Ascending aorta (tissue), 2 donors: ENCODE measurements around the gene GLRX2. TPM values are rescaled to one million over a fixed set of nuclear protein-coding genes. Genes with fewer than 3 reads are reported as not detected.

Experiments used
- DNase-seq, 2 donors: peaks; one replicate each; pipeline ENCODE4 v3.0.0-alpha.2; 2019; ENCODE audit warnings: low spot score in 2 of 2
- H3K27ac ChIP-seq, 2 donors: fragments of 200-600 bp; sonication (generic); one replicate each; pipeline ENCODE4 v1.5.1; 2016 to 2017; ENCODE audit warnings: mild to moderate bottlenecking in 1 of 2
- H3K27me3 ChIP-seq: fragments of 200-600 bp; sonication (generic); one replicate; pipeline ENCODE4 v1.5.1; 2017
- H3K36me3 ChIP-seq, 2 donors: fragments of 200-600 bp; sonication (generic); one replicate each; pipeline ENCODE4 v1.5.1; 2016
- H3K4me1 ChIP-seq, 2 donors: fragments of 200-600 bp; sonication (generic); one replicate each; pipeline ENCODE4 v1.5.1; 2016 to 2017; ENCODE audit warnings: mild to moderate bottlenecking in 1 of 2
- H3K4me3 ChIP-seq, 2 donors: fragments of 200-600 bp; sonication (generic); one replicate each; pipeline ENCODE4 v1.5.1; 2016 to 2017; ENCODE audit warnings: mild to moderate bottlenecking in 1 of 2
- H3K9me3 ChIP-seq, 2 donors: fragments of 200-600 bp; sonication (generic); one replicate each; pipeline ENCODE4 v1.5.1; 2016
- CTCF ChIP-seq, 3 experiments: fragments of 200-600 bp in 2 of 3; fragments of 450-650 bp in 1 of 3; sonication (generic) in 2 of 3; IDR thresholded peaks; one replicate each; pipeline ENCODE4 v1.5.1; 2016 to 2019; ENCODE audit warnings: antibody characterized with exemption in 3 of 3, mild to moderate bottlenecking in 1 of 3, moderate library complexity in 1 of 3
- intact Hi-C: fragments of 100-400 bp; cut with DNase I; formaldehyde crosslinking; loops from one replicate; pipeline ENCODE4 v1.15.1; 2023
- total RNA-seq: library from RNA; depleted of rRNA; stranded (reverse); fragments of >200 nt; gene quantifications from one replicate; pipeline ENCODE4 v1.1.0, GENCODE V29; 2016

The GLRX2 gene
- total RNA-seq, 1 donor from 2014 or later, result 2.8 TPM

GRCh38 chr1:193062698-193063463, 42.3 kb downstream of the GLRX2 start:
- TF ChIP-seq CTCF (IDR thresholded peaks at IDR 0.05), result no peak
- H3K4me1 ChIP-seq, result peaks cover 3 to 22% of the 10 kb centered on the region in 2 donors
- H3K4me3 ChIP-seq, result no peak overlapping the region
- no peak for DNase-seq
- no peaks in the 10 kb centered on the region for H3K27me3 ChIP-seq
- no peaks in the 10 kb centered on the region for H3K9me3 ChIP-seq
- H3K27ac ChIP-seq, result no peak overlapping the region
- H3K36me3 ChIP-seq, result no peaks in the 10 kb centered on the region
- intact Hi-C loops, result no loop called here

GRCh38 chr1:193060938-193061337, 44.3 kb downstream of the GLRX2 start:
- peaks cover 3 to 26% of the 10 kb centered on the region in 2 donors for H3K4me1 ChIP-seq
- intact Hi-C loops, result no loop called here
- TF ChIP-seq CTCF (IDR thresholded peaks at IDR 0.05), result no peak
- H3K36me3 ChIP-seq, result no peaks in the 10 kb centered on the region
- H3K4me3 ChIP-seq, result peak overlapping the region; percentile 77 to 83
- peak overlapping the region; percentile 96 for H3K27ac ChIP-seq
- H3K27me3 ChIP-seq, result no peaks in the 10 kb centered on the region
- H3K9me3 ChIP-seq, result no peaks in the 10 kb centered on the region
- DNase-seq, result no peak

- DNase-seq, result no peak
- H3K9me3 ChIP-seq, result no peaks in the 10 kb centered on the region
- peak overlapping the region; percentile 77 to 83 for H3K4me3 ChIP-seq
- peak overlapping the region; percentile 96 for H3K27ac ChIP-seq
- intact Hi-C loops, result no loop called here
- H3K4me1 ChIP-seq, result peaks cover 3 to 26% of the 10 kb centered on the region in 2 donors
- no peak for TF ChIP-seq CTCF (IDR thresholded peaks at IDR 0.05)
- H3K27me3 ChIP-seq, result no peaks in the 10 kb centered on the region
- H3K36me3 ChIP-seq, result no peaks in the 10 kb centered on the region
Observed at GRCh38 chr1:193060406-193060805, 44.8 kb downstream of the GLRX2 start.

GRCh38 chr1:193060115-193060403, 45.2 kb downstream of the GLRX2 start:
- no peaks in the 10 kb centered on the region for H3K27me3 ChIP-seq
- no peaks in the 10 kb centered on the region for H3K36me3 ChIP-seq
- intact Hi-C loops, result no loop called here
- no peak for DNase-seq
- H3K27ac ChIP-seq, result peak overlapping the region; percentile 96
- TF ChIP-seq CTCF (IDR thresholded peaks at IDR 0.05), result no peak
- H3K4me3 ChIP-seq, result peak overlapping the region; percentile 77 to 83
- H3K4me1 ChIP-seq, result peaks cover 3 to 26% of the 10 kb centered on the region in 2 donors
- no peaks in the 10 kb centered on the region for H3K9me3 ChIP-seq

GRCh38 chr1:193059282-193060114, 45.7 kb downstream of the GLRX2 start, which contains the start of the genes RO60 and UCHL5:
RO60 (plus strand) TSS chr1:193059612; CDS start chr1:193069055, 9,443 bp downstream.
UCHL5 (minus strand) TSS chr1:193059360; CDS start chr1:193059260, 100 bp downstream.
- H3K27ac ChIP-seq, result peak within 1 kb of the TSS; percentile 96
- no peaks in the 10 kb centered on the region for H3K27me3 ChIP-seq
- H3K4me1 ChIP-seq, result peaks cover 3 to 26% of the 10 kb centered on the region in 2 donors
- no peaks in the 10 kb centered on the region for H3K9me3 ChIP-seq
- peak; percentile 95 to 98 for DNase-seq
- intact Hi-C loops, result loop anchor here (1.0 to 5.0 kb wide), 4 partner anchors 46 to 582 kb away; partner anchors contain the start of genes CDC73, GLRX2 and RGS2
- TF ChIP-seq CTCF (IDR thresholded peaks at IDR 0.05), result no peak
- H3K4me3 ChIP-seq, result peak within 1 kb of the TSS; percentile 77 to 83
- no peaks in the 10 kb centered on the region for H3K36me3 ChIP-seq
